DMS153 treated with DMSO at 0.1 percent for 48 hours (cell line): ENCODE results near the gene MPDU1.
"Not testable (repeated sequence)": the region's sequence is repeated elsewhere in the genome, so short reads cannot be mapped to it uniquely, and the experiment has no call there.

Experiments used
- DNase-seq: peaks from one replicate; lab custom pipeline; 2025; ENCODE audit not compliant: unreplicated experiment; lab: John Stamatoyannopoulos, UW

Gene MPDU1

DNA sequence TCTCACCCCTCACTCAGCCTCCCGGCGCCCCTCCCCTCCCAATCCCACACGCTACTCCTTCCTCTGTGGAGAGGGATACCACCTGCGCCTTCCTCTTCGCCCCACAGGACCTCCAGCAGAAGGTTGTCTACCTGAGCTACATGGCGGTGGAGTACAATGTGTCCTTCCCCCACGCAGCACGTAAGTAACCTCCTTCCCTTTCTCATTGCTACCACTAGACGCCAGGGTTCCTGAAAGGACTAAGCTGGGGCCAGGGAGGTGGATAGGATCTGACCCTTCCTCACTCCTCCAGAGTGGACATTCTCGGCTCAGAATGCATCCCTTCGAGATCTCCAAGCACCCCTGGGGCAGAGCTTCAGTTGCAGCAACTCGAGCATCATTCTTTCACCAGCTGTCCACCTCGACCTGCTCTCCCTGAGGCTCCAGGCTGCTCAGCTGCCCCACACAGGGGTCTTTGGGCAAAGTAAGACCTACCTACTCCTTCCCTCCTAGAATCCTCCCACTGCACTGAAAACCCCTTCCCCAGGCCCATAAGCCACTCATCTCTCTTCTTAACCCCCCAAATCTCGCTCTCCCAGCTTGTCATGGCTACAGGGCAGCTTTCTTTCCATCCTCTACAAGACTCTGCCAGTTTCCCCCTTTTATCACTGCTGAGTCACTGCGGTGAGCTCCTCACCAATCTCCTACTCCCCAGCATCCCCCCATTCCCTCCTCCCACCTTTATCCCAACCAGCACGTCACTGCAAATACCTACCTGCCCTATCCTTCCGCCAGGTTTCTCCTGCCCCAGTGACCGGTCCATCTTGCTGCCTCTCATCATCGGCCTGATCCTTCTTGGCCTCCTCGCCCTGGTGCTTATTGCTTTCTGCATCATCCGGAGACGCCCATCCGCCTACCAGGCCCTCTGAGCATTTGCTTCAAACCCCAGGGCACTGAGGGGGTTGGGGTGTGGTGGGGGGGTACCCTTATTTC, 2.8 kb upstream of the MPDU1 start:
- no peak for DNase-seq

DNA sequence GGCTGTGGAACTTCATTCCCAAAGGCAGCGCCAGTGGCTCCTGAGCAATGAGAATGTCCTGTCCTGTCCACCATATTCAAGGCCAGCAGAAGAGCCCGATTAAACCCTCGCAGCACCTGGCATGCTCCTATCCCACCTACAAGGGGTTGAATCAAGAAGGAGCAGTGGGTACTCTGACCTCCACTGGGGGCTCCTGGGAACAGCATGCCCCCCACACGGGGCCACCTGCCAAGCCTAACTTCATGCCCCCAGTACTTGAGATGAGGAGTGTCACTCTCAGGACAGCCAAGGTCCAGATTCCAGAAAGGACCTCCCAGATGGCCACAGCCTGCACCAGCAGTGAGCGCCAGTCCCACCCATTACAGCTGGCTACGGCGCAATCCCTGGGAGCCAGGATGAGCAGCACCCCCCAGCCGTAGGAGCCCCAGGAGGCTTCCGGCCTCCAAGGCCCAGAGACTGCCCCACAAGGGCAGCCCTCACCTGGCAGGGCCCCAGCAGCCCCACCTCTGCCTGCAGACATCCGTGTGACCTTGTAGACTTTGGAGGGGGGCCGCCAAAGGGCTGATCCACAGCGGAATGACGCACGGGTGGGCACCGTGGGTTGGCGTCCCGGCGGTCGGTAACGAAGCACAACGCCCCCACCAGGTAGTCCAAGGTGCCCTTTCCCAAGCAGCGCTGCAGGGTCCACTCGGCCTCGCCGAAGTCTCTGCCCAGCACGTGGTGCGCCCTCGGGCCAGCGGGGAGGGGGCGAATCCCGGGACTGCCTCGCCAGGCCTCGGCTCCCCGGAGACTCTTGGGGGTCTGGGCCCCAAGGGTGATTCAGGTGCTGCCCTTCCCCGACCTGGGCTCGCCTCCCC, 1.0 kb upstream of the MPDU1 start:
- DNase-seq, result no peak

- no peak for DNase-seq
Measured at GRCh38 chr17:7586673-7587419, 3.2 kb downstream of the MPDU1 start.

DNA sequence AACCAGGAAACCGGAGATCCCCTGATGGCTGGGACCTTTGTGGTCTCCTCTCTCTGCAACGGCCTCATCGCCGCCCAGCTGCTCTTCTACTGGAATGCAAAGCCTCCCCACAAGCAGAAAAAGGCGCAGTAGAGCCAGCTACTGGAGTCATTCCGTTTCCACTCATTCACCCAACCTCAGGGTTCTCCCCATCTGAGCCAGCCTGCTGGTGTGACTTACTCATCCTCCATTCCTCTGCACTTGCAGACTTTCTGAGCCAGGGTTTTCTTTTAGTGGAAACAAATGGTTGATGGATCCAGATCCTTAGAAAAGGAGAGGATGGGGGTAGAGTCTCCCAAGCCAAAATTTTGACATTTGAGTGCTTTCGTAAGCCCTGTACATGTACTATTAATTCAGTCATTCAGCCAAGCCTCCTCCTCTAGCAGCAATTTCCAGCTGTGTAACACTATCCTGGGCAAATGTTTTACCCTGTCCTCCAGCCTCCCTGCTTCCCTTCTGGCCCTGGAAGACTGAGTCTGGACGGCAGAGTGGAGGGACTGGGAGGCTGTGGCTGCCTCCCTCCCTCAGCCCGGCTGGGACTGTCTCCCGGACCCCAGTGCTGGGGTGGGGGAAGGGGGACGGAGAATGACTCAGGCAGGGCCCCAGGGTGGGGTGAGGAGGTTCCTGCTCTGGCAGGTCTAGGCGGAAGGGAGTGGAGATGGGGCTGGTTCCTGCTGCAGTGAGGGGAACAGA, 3.9 kb downstream of the MPDU1 start:
- no peak for DNase-seq

- no peak for DNase-seq
Measured at GRCh38 chr17:7588553-7589203, 5.0 kb downstream of the MPDU1 start.

- no peak for DNase-seq
Measured at GRCh38 chr17:7589204-7589868, 5.7 kb downstream of the MPDU1 start.

GRCh38 chr17:7589891-7590691, 6.4 kb downstream of the MPDU1 start, which contains the start of gene SOX15:
TSS of gene SOX15 (minus strand) at chr17:7590094. CDS start at chr17:7589676, 418 bp downstream.
- no peak for DNase-seq

DNA sequence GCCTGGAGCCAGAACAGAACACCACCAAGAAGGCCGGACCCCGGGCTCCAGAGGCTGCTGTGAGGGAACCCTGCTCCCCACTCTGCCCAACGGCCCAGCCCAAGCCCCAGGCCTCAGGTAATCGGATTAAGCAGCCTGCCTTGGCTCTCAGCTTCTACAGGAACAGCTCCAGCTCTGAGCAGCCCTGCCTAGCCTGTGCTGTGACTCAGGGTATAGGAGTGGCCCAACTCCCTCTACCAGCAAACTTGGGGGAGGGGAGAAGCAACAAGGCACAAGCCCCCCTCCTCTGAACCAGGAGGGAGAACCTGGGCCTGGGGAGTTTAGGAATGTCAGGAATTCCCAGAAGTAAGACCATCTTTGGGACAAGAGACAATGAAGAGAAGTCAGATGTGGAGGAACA, 7.1 kb downstream of the MPDU1 start:
- DNase-seq, result no peak

- DNase-seq, result no peak
Measured at GRCh38 chr17:7591596-7591995, 7.9 kb downstream of the MPDU1 start.

- no peak for DNase-seq
Measured at GRCh38 chr17:7592422-7593021, 8.9 kb downstream of the MPDU1 start.

- DNase-seq, result no peak
Measured at GRCh38 chr17:7593296-7593695, 9.6 kb downstream of the MPDU1 start.

DNA sequence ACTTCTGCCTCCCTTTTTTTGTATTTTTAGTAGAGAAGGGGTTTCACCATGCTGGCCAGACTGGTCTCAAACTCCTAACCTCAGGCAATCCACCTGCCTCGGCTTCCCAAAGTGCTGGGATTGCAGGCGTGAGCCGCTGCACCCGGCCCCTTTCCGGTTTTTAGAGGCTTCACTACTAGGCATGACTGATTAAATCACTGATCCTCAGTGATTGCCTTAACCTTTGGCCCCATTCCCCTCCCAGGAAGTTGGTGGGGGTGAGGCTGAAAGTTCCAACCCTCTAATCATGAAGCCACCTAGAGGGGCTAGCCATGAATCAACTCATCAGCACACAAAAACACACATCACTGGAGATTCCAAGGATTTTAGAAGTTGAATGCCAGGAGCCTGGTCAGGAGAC, 13.9 kb downstream of the MPDU1 start:
- DNase-seq, result not testable (repeated sequence)

- DNase-seq, result no peak
Measured at GRCh38 chr17:7606280-7606679, 22.6 kb downstream of the MPDU1 start.

DNA sequence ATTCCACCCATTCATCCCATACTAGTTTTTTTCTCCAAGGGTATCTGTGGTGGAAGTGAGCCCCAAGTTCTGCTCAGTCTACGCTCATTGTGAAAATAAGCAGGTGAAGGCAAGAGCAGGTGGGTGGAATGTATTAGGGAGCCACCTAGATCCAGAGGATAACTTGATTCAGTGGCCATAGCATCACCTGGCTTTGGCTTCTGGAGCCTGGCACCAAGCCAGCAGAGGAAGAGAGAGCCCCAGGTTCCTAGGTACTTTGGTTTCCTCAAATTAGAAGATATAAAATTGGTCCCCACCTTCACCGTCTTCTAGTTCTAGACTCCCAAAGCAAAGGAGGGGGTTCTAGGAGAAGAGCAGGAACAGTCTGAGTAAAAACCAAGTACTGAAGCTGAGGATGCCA, 27.0 kb downstream of the MPDU1 start:
- DNase-seq, result no peak

DNA sequence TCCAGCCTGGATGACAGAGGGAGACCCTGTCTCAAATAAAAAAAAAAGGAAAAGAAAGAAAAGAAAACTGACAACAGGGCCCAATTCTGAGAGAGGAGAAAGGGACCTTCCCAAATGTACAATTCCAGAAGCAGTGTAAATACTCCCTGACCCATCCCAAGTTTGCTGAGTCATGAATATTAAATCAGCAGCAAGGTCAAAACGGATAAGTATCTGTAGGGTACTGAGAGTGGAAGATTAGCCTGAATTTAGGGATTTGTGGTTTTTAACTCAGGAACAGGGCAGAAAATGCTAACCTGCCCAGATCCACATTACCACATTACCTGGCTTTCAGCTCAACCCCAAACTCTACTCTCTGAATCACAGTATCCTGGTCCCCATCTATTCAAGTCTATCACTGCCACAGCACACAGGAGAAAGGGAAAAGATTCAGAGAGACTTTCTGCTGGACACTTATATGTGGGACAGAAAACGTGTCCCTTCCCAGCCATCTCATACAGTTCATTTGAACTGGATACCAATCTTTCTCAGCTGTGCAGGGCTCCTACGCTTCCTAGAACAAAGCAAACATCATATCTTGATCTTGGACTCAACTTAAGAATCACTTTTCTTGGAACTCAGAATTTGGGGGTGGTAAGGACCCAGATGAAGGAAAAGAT, 28.1 kb downstream of the MPDU1 start:
- DNase-seq, result no peak

GRCh38 chr17:7612294-7612640, 28.6 kb downstream of the MPDU1 start:
- DNase-seq, result no peak

DNA sequence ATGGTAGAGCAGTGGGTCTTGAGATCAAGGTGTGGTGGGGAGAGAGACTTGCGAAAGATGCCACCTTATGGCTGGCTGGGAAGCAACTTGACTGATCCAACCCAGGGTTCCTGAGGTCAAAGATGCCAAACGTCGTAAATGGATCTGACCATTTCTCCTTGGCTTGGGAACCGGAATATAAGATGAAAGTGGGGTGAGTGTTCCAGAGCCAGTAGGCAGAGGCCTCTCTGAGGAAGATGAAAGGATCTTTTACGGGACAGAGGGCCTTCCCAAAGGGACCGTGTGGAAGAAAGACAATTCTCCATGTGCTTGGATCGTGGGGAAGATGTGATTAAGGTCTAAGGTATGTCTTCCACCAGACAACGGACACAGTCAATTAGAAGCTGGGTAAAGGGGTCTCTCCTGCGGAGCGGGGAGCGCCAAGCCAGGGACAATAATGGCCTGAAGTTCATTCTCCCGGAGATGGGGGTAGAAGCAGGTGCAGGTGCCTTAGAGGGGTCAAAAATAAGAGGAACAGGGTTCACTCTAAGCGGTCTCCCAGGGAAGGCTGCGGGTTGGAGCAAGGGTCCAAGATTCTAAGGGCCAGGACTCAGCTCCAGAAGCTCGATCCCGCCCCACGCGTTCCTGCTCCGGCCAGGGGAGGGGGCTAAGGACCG, 30.2 kb downstream of the MPDU1 start:
- no peak for DNase-seq
